Measurements from ENCODE around the gene DPP6. TPM values are rescaled to one million over a fixed set of nuclear protein-coding genes. Genes with fewer than 3 reads are reported as not detected.

Gene DPP6
- total RNA-seq, 2 donors from 2014 or later = 0.99 to 1.8 TPM

- WGBS, 2 donors = 60 to 71% methylated on average over 3 of the region's 3 CpGs
- peaks cover 0 to 5% (median 4%) of the 10 kb centered on the region in 3 donors for H3K9me3 ChIP-seq
- ATAC-seq (no peak), DNase-seq (no peak)
- TF ChIP-seq POLR2A (IDR thresholded peaks at IDR 0.05) = no peak
- TF ChIP-seq, protein P1, sequence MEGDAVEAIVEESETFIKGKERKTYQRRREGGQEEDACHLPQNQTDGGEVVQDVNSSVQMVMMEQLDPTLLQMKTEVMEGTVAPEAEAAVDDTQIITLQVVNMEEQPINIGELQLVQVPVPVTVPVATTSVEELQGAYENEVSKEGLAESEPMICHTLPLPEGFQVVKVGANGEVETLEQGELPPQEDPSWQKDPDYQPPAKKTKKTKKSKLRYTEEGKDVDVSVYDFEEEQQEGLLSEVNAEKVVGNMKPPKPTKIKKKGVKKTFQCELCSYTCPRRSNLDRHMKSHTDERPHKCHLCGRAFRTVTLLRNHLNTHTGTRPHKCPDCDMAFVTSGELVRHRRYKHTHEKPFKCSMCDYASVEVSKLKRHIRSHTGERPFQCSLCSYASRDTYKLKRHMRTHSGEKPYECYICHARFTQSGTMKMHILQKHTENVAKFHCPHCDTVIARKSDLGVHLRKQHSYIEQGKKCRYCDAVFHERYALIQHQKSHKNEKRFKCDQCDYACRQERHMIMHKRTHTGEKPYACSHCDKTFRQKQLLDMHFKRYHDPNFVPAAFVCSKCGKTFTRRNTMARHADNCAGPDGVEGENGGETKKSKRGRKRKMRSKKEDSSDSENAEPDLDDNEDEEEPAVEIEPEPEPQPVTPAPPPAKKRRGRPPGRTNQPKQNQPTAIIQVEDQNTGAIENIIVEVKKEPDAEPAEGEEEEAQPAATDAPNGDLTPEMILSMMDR (IDR thresholded peaks at IDR 0.05) = no peak
- H3K27ac ChIP-seq = no peak overlapping the region
- no peaks in the 10 kb centered on the region for H3K4me1 ChIP-seq
- no peaks in the 10 kb centered on the region for H3K27me3 ChIP-seq
- H3K36me3 ChIP-seq (replicated peaks in 1 of 2; ENCODE audit: insufficient read depth in 1 of 2, low read depth in 2 of 2) = no peaks in the 10 kb centered on the region
- intact Hi-C loops (cut with DNase I) = no loop called here
- H3K4me3 ChIP-seq = no peak overlapping the region
Measured at GRCh38 chr7:154241988-154242387, 189.8 kb downstream of the DPP6 start.

DNA sequence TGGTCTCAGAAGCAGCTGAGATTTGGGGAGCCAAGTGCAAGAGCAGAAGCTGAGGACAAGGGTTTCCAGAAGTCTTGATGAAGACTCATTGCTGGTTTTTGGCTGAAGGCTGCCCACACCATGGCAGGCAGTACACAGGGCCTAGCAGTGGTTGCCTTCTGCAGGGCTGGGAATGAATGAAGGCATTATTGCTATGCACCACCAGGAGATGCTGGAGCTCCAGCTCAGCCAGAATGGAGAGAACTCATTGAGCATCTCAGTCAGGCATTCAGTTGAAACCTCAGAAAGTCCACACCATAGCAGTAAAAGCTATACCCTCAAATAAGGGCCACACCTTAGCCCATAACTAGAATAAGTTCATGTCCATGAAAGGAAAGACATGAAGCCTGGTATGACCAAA lies 190.5 kb downstream of the DPP6 start:
- ATAC-seq = no peak
- peaks cover 0 to 5% (median 4%) of the 10 kb centered on the region in 3 donors for H3K9me3 ChIP-seq
- intact Hi-C loops (cut with DNase I) = no loop called here

GRCh38 chr7:154252046-154252445 lies 199.8 kb downstream of the DPP6 start:
- Histone ChIP-seq H3K36me3 (replicated peaks in 1 of 2; ENCODE audit: insufficient read depth in 1 of 2, low read depth in 2 of 2) (no peaks in the 10 kb centered on the region), H3K27me3 (peaks cover 0 to 7% of the 10 kb centered on the region in 2 donors), H3K4me3 (no peak overlapping the region), H3K4me1 (no peaks in the 10 kb centered on the region), H3K9me3 (no peaks in the 10 kb centered on the region), H3K27ac (no peak overlapping the region)
- TF ChIP-seq, protein P1 (IDR thresholded peaks at IDR 0.05) = no peak
- no peak for TF ChIP-seq POLR2A (IDR thresholded peaks at IDR 0.05)
- intact Hi-C loops (cut with DNase I) = no loop called here
- 81 to 82% methylated on average over 6 of the region's 6 CpGs for WGBS, 2 donors
- no peak for ATAC-seq
- DNase-seq = no peak

More for the DNA sequence above, 190.5 kb downstream of the DPP6 start:
- TF ChIP-seq, protein P1 (IDR thresholded peaks at IDR 0.05) = no peak
- no peak for TF ChIP-seq POLR2A (IDR thresholded peaks at IDR 0.05)
- Histone ChIP-seq H3K4me1 (no peaks in the 10 kb centered on the region), H3K27me3 (no peaks in the 10 kb centered on the region), H3K4me3 (no peak overlapping the region), H3K36me3 (replicated peaks in 1 of 2; ENCODE audit: insufficient read depth in 1 of 2, low read depth in 2 of 2) (no peaks in the 10 kb centered on the region), H3K27ac (no peak overlapping the region)
- DNase-seq = no peak

GRCh38 chr7:154253810-154254209 lies 201.6 kb downstream of the DPP6 start:
- no peak overlapping the region for H3K4me3 ChIP-seq
- 60 to 61% methylated on average over 6 of the region's 6 CpGs for WGBS, 2 donors
- H3K27ac ChIP-seq = no peak overlapping the region
- H3K9me3 ChIP-seq = no peaks in the 10 kb centered on the region
- no peaks in the 10 kb centered on the region for H3K36me3 ChIP-seq (replicated peaks in 1 of 2; ENCODE audit: insufficient read depth in 1 of 2, low read depth in 2 of 2)
- H3K4me1 ChIP-seq = no peaks in the 10 kb centered on the region
- intact Hi-C loops (cut with DNase I) = no loop called here
- peaks cover 0 to 7% of the 10 kb centered on the region in 2 donors for H3K27me3 ChIP-seq
- TF ChIP-seq POLR2A (IDR thresholded peaks at IDR 0.05) = no peak
- TF ChIP-seq, protein P1 (IDR thresholded peaks at IDR 0.05) = no peak
- DNase-seq = no peak
- ATAC-seq = no peak

GRCh38 chr7:154255324-154255723 lies 203.1 kb downstream of the DPP6 start:
- no peak overlapping the region for H3K27ac ChIP-seq
- intact Hi-C loops (cut with DNase I) = no loop called here
- ATAC-seq (no peak), DNase-seq (no peak)
- H3K9me3 ChIP-seq = no peaks in the 10 kb centered on the region
- H3K27me3 ChIP-seq = peaks cover 0 to 7% of the 10 kb centered on the region in 2 donors
- H3K4me3 ChIP-seq = no peak overlapping the region
- H3K4me1 ChIP-seq = no peaks in the 10 kb centered on the region
- 11 to 21% methylated on average over 7 of the region's 7 CpGs for WGBS, 2 donors
- no peaks in the 10 kb centered on the region for H3K36me3 ChIP-seq (replicated peaks in 1 of 2; ENCODE audit: insufficient read depth in 1 of 2, low read depth in 2 of 2)
- TF ChIP-seq POLR2A (IDR thresholded peaks at IDR 0.05) = no peak
- TF ChIP-seq, protein P1 (IDR thresholded peaks at IDR 0.05) = no peak
